ENCODE measurements around the gene ARHGEF25. TPM values are rescaled to one million over a fixed set of nuclear protein-coding genes. Genes with fewer than 3 reads are reported as not detected.

ARHGEF25 gene
- total and polyA plus RNA-seq, 2 of the 13 experiments (the other 11 are each of a cell fraction or from before 2014, with no cell fraction given) = 11.5 to 12.5 TPM

- TF ChIP-seq PRDM15 (CRISPR knock-in tag; IDR thresholded peaks at IDR 0.05) (no peak), HNF4A (CRISPR knock-in tag; IDR thresholded peaks at IDR 0.05) (peak; percentile 88), E2F5 (CRISPR knock-in tag; conservative IDR thresholded peaks at IDR 0.05) (no peak), PHF5A (CRISPR knock-in tag; IDR thresholded peaks at IDR 0.05; ENCODE audit: low read depth, unreplicated experiment) (peak; percentile 28), POGZ (CRISPR knock-in tag; IDR thresholded peaks at IDR 0.05) (peak; percentile 67), GRHL1 (CRISPR knock-in tag; conservative IDR thresholded peaks at IDR 0.05) (no peak), ZUFSP (CRISPR knock-in tag; IDR thresholded peaks at IDR 0.05; ENCODE audit: borderline replicate concordance) (no peak), ZNF768 (CRISPR knock-in tag; IDR thresholded peaks at IDR 0.05) (no peak), RBFOX2 (IDR thresholded peaks at IDR 0.05; ENCODE audit: low read depth, low read length) (peak; percentile 45; the same call in 1 of the 2 replicates), PRDM4 (CRISPR knock-in tag; IDR thresholded peaks at IDR 0.05; ENCODE audit: borderline replicate concordance) (no peak), ZNF232 (CRISPR knock-in tag; IDR thresholded peaks at IDR 0.05; ENCODE audit: borderline replicate concordance) (peak; percentile 75; the same call in 1 of the 2 replicates), NR2F2 (IDR thresholded peaks at IDR 0.05; ENCODE audit: borderline replicate concordance, low read depth) (0 out of 2 replicates have a peak, but pooled peaks have one; percentile 27), FOXJ3 (CRISPR knock-in tag; IDR thresholded peaks at IDR 0.05; ENCODE audit: borderline replicate concordance) (0 out of 2 replicates have a peak, but pooled peaks have one; percentile 18), NR2F6 (IDR thresholded peaks at IDR 0.05) (no peak; the same call in 1 of the 2 replicates), NR2F6 (CRISPR knock-in tag; IDR thresholded peaks at IDR 0.05) (peak; percentile 59; the same call in 1 of the 2 replicates), ZNF33B (CRISPR knock-in tag; IDR thresholded peaks at IDR 0.05) (no peak), ZNF432 (CRISPR knock-in tag; IDR thresholded peaks at IDR 0.05; ENCODE audit: borderline replicate concordance) (no peak), ZNF569 (CRISPR knock-in tag; IDR thresholded peaks at IDR 0.05; ENCODE audit: borderline replicate concordance) (no peak)
These were observed 35.2 kb upstream of the ARHGEF25 start (continued) for GRCh38 chr12:57575771-57576612.
